ENCODE measurements around the gene ATP4A.

Gene ATP4A

DNA sequence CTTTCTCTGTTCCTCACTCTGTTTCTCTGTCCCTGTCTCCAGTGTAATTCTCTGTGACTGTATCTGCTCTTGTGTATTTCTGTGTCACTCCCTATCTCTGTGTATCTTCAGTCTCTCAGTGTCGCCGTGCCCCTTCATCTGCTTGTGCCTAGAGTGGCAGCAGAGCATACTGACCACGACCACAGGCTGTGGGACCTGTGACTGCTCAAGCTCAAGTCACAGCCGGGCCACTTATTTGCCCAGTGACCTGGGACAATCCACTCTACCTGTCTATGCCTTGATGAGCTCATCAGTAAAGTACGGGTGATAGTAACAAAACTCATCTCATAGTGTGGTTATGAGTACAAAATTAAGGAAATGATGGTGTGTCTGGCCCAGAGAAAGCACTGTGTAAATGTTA is 9.4 kb downstream of the ATP4A start:
- DNase-seq (ENCODE audit: low read depth), result no peak
- TF ChIP-seq, protein P1, sequence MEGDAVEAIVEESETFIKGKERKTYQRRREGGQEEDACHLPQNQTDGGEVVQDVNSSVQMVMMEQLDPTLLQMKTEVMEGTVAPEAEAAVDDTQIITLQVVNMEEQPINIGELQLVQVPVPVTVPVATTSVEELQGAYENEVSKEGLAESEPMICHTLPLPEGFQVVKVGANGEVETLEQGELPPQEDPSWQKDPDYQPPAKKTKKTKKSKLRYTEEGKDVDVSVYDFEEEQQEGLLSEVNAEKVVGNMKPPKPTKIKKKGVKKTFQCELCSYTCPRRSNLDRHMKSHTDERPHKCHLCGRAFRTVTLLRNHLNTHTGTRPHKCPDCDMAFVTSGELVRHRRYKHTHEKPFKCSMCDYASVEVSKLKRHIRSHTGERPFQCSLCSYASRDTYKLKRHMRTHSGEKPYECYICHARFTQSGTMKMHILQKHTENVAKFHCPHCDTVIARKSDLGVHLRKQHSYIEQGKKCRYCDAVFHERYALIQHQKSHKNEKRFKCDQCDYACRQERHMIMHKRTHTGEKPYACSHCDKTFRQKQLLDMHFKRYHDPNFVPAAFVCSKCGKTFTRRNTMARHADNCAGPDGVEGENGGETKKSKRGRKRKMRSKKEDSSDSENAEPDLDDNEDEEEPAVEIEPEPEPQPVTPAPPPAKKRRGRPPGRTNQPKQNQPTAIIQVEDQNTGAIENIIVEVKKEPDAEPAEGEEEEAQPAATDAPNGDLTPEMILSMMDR (IDR thresholded peaks at IDR 0.05; ENCODE audit: insufficient read depth, low read depth, low read length, missing control alignments), result no peak
- H3K4me3 ChIP-seq (ENCODE audit: low read length), result no peak overlapping the region

DNA sequence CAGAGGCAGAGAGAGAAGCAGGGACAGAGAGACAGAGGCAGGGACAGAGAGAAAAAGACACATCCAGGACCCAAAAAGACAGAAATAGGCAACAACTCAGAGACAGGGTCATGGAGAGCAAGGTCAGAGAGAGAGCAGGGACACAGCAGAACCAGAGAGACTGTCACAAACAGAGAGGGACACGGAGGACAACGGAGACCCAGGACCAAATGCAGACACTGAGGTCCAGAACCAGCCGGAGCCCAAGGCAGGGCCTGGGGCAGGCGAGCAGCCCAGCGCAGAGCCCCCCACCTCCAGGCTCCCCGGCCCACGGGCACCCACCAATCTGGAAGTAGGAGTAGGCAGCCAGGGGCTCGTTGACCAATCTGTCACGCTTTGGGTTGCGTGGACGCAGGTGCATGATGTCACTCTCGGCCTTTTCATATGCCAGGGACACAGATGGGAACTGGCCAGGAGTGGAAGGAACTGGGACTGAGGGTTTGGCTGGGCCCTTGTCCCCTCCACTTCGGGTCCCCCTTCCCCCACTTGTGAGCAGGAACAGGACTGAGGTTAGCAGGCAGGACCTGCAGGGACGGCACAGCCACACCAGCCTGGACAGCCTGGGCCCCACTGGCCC is 10.0 kb downstream of the ATP4A start:
- no peak for DNase-seq (ENCODE audit: low read depth)
- TF ChIP-seq, protein P1 (IDR thresholded peaks at IDR 0.05; ENCODE audit: insufficient read depth, low read depth, low read length, missing control alignments), result no peak
- no peak overlapping the region for H3K4me3 ChIP-seq (ENCODE audit: low read length)

- DNase-seq (ENCODE audit: low read depth), result no peak
- TF ChIP-seq, protein P1 (IDR thresholded peaks at IDR 0.05; ENCODE audit: insufficient read depth, low read depth, low read length, missing control alignments), result no peak
- H3K4me3 ChIP-seq (ENCODE audit: low read length), result no peak overlapping the region
Measured at GRCh38 chr19:35552534-35553384, 10.7 kb downstream of the ATP4A start.

DNA sequence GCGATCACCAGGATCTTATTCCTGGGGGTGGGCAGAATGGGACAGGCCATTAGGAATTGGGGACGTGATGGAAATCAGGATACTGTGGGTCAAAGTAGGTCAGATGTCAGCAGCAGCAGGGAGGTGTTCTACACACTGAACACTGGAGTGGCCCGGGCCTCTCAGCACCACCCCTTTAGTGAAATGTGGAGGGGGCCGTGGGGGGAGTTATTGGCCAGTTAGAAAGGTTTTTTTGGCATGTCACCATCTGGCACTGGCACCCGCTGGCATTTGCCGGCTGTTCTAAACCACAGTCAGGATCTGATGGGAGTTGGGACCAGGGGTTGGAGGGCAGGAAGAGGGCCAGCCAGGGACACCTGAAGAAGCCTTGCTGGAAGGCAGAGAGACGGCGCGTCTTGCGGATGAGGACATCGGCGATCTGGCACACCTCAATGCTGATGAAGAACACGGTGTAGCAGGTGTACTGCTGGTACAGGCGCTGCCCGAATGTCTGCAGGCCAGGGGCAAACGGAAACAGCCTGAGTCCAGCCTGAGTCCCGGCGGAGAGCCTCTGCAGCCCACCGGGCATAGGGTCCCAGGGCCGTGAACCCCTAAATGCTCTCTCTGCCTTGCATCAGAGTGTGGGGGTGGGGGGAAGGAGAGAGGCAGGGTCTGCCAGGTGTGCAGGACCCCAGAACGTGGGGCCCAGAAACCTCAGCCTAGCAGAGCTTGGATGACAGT is 12.2 kb downstream of the ATP4A start:
- TF ChIP-seq, protein P1 (IDR thresholded peaks at IDR 0.05; ENCODE audit: insufficient read depth, low read depth, low read length, missing control alignments), result no peak
- no peak overlapping the region for H3K4me3 ChIP-seq (ENCODE audit: low read length)

GRCh38 chr19:35549879-35550523 is 13.5 kb downstream of the ATP4A start:
- H3K4me3 ChIP-seq (ENCODE audit: low read length), result no peak overlapping the region
- TF ChIP-seq, protein P1 (IDR thresholded peaks at IDR 0.05; ENCODE audit: insufficient read depth, low read depth, low read length, missing control alignments), result no peak
- no peak for DNase-seq (ENCODE audit: low read depth)

More for the DNA sequence above, 12.2 kb downstream of the ATP4A start:
- DNase-seq (ENCODE audit: low read depth), result no peak

DNA sequence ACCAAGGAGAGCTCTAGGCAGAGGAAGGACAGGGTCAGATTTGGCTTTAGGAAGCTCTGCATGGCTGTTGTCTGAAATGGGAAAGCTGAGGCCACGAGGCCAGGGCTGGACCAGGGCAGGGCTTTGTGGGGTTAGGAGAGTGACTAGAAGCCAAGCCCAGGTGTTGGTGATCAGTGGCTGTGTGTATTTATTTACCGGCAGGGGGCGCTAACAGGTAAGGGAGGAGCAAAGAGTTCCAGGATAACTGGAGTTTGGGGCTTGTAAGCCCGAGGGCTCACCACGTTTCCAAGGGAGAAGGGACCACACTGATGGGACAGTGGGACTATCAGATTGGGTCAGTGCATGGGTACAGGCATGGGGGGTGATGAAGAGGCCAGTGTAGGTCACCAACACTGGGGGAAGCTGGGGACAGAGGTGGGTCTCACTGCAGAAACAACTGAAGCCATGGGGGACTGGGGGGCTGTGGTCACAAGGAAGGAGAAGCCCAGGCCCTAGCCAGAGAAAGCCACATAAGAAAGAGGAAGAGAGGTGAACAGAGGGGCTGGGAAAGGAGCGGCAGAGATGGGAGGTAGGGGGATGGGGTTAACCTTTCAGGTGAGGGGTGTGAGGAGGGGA is 14.2 kb downstream of the ATP4A start:
- no peak overlapping the region for H3K4me3 ChIP-seq (ENCODE audit: low read length)
- TF ChIP-seq, protein P1 (IDR thresholded peaks at IDR 0.05; ENCODE audit: insufficient read depth, low read depth, low read length, missing control alignments), result peak; percentile 76
- peak; percentile 79 for DNase-seq (ENCODE audit: low read depth)
